A549 (cell line): ENCODE measurements around the gene ALKBH6.

ENCODE experiments used
- BCL3 ChIP-seq: fragments of >200 bp; sonication (Bioruptor Twin); formaldehyde crosslinking; IDR thresholded peaks from 3 replicates; pipeline ENCODE4 v1.6.1; 2016
- CHD2 ChIP-seq: fragments of 150-350 bp; IDR thresholded peaks from 2 replicates; pipeline ENCODE4 v1.6.1; 2014; ENCODE audit warnings: low read length; ENCODE audit not compliant: partially characterized antibody
- CTCF ChIP-seq: fragments of >200 bp; sonication (Bioruptor Twin); formaldehyde crosslinking; IDR thresholded peaks from 3 replicates; pipeline ENCODE4 v1.5.1; 2016
- FOSL2 ChIP-seq, 2 experiments: fragments of 450-650 bp in 1 of 2; fragments of >200 bp in 1 of 2; sonication (Bioruptor Twin) in 1 of 2; formaldehyde crosslinking; IDR thresholded peaks; 2 replicates each; pipeline versions ENCODE4 v1.5.0 to v1.6.1; 2016 to 2020; ENCODE audit warnings: mild to moderate bottlenecking in 1 of 2, moderate library complexity in 1 of 2
- KDM1A ChIP-seq: fragments of 200-600 bp; sonication (generic); IDR thresholded peaks from 2 replicates; pipeline ENCODE4 v1.6.1; 2016; ENCODE audit warnings: low read depth, mild to moderate bottlenecking
- KDM5A ChIP-seq: fragments of 200-600 bp; sonication (generic); IDR thresholded peaks from 2 replicates; pipeline ENCODE4 v1.6.1; 2016; ENCODE audit warnings: antibody characterized with exemption, mild to moderate bottlenecking
- NFE2L2 ChIP-seq: fragments of 150-350 bp; conservative IDR thresholded peaks from 2 replicates; pipeline ENCODE4 v1.6.1; 2014; ENCODE audit warnings: low read length
- NR3C1 ChIP-seq: fragments of >200 bp; sonication (Bioruptor Twin); formaldehyde crosslinking; IDR thresholded peaks from 3 replicates; pipeline ENCODE4 v1.6.1; 2017
- POLR2A ChIP-seq: IDR thresholded peaks from 2 replicates; pipeline ENCODE4 v1.6.1; 2012; ENCODE audit warnings: mild to moderate bottlenecking, low read length
- RARB ChIP-seq: fragments of 250-450 bp; sonication (Bioruptor Pico); IDR thresholded peaks from 2 replicates; pipeline ENCODE4 v1.8.0; 2021; ENCODE audit warnings: mild to moderate bottlenecking, moderate library complexity
- RCOR1 ChIP-seq: fragments of 150-350 bp; IDR thresholded peaks from 2 replicates; pipeline ENCODE4 v1.6.1; 2014; ENCODE audit warnings: antibody characterized with exemption, low read length, low read depth
- REST ChIP-seq: fragments of 200-600 bp; sonication (generic); IDR thresholded peaks from 2 replicates; pipeline ENCODE4 v1.6.1; 2016; ENCODE audit warnings: antibody characterized with exemption, mild to moderate bottlenecking, moderate library complexity
- RFX5 ChIP-seq: fragments of 450-650 bp; IDR thresholded peaks from 2 replicates; pipeline ENCODE4 v1.7.1; 2014; ENCODE audit warnings: antibody characterized with exemption, mild to moderate bottlenecking, moderate library complexity

- TF ChIP-seq CHD2 (no peak), NFE2L2 (no peak), CTCF (no peak), POLR2A (no peak), KDM1A (no peak), BCL3 (no peak), RCOR1 (no peak), REST (no peak), RFX5 (no peak), FOSL2 (IDR thresholded peaks at IDR 0.05) (no peak), FOSL2 (CRISPR knock-in tag; IDR thresholded peaks at IDR 0.05) (no peak), RARB (CRISPR knock-in tag) (no peak), KDM5A (no peak), NR3C1 (no peak)
Measured at GRCh38 chr19:35990771-35991730, 23.0 kb downstream of the ALKBH6 start.
